Thyroid gland (tissue), 4 donors: ENCODE results near the gene SFSWAP. TPM values are rescaled to one million over a fixed set of nuclear protein-coding genes. Genes with fewer than 3 reads are reported as not detected.

Source experiments
- DNase-seq, 2 donors: peaks; one replicate each; pipeline ENCODE4 v3.0.0-alpha.2; 2019
- H3K27ac ChIP-seq, 3 donors: fragments of 200-600 bp; sonication (generic); 1 replicate in 2 of 3; 2 replicates in 1 of 3; pipeline ENCODE4 v1.5.1; 2016 to 2019; ENCODE audit warnings: mild to moderate bottlenecking in 1 of 3, moderate library complexity in 1 of 3
- H3K27me3 ChIP-seq: fragments of 200-600 bp; sonication (generic); one replicate; pipeline ENCODE4 v1.5.1; 2019
- H3K36me3 ChIP-seq, 2 donors: fragments of 200-600 bp; sonication (generic); one replicate each; pipeline ENCODE4 v1.5.1; 2016 to 2019
- H3K4me1 ChIP-seq, 2 donors: fragments of 200-600 bp; sonication (generic); one replicate each; pipeline ENCODE4 v1.5.1; 2017 to 2019
- H3K4me3 ChIP-seq, 3 donors: fragments of 200-600 bp; sonication (generic); replicated peaks in 1 of 3; 1 replicate in 2 of 3; 2 replicates in 1 of 3; pipeline ENCODE4 v1.5.1; 2016; ENCODE audit warnings: mild to moderate bottlenecking in 1 of 3
- H3K9me3 ChIP-seq: fragments of 200-600 bp; sonication (generic); one replicate; pipeline ENCODE4 v1.5.1; 2017
- CTCF ChIP-seq, 6 experiments: fragments of 200-600 bp in 3 of 6; fragments of 450-650 bp in 3 of 6; sonication (generic) in 3 of 6; IDR thresholded peaks; one replicate each; pipeline ENCODE4 v1.5.1; 2016 to 2019; ENCODE audit warnings: antibody characterized with exemption in 6 of 6, mild to moderate bottlenecking in 2 of 6, inconsistent platforms in 1 of 6, moderate library complexity in 1 of 6
- POLR2A ChIP-seq, 2 donors: fragments of 450-650 bp; IDR thresholded peaks; one replicate each; pipeline ENCODE4 v1.6.1; 2017; ENCODE audit warnings: antibody characterized with exemption in 2 of 2, mild to moderate bottlenecking in 2 of 2, moderate library complexity in 1 of 2
- WGBS, 2 donors: methylation state at CpG; one replicate each; pipeline ENCODE4 v1.1.5; 2017; 5-methylcytosine and 5-hydroxymethylcytosine counted together
- intact Hi-C: fragments of 100-400 bp; cut with DNase I; formaldehyde crosslinking; loops from one replicate; pipeline ENCODE4 v1.15.1; 2023
- small RNA-seq: library from RNA; depleted of rRNA; stranded (forward); fragments of <200 nt; gene quantifications from one replicate; pipeline ENCODE3, GENCODE V24; 2016
- total RNA-seq, 4 donors: library from RNA; depleted of rRNA; stranded (reverse); fragments of >200 nt; gene quantifications; one replicate each; pipeline ENCODE4 v1.2.3, GENCODE V29; 2016

SFSWAP gene
- total RNA-seq, 4 donors from 2014 or later, result 36.4 to 50.8 (median 42.6) TPM

GRCh38 chr12:131844140-131844539, 133.2 kb downstream of the SFSWAP start:
- WGBS, 2 donors, result 89 to 93% methylated on average over 9 of the region's 11 CpGs
- Histone ChIP-seq H3K27ac (no peak overlapping the region), H3K27me3 (no peaks in the 10 kb centered on the region), H3K36me3 (no peaks in the 10 kb centered on the region), H3K9me3 (no peaks in the 10 kb centered on the region), H3K4me3 (no peak overlapping the region), H3K4me1 (no peaks in the 10 kb centered on the region)
- TF ChIP-seq POLR2A (IDR thresholded peaks at IDR 0.05), result no peak
- no peak for TF ChIP-seq CTCF (IDR thresholded peaks at IDR 0.05)
- no peak for DNase-seq
- intact Hi-C loops, result no loop called here

GRCh38 chr12:131844656-131845055, 133.8 kb downstream of the SFSWAP start:
- intact Hi-C loops, result no loop called here
- 95 to 96% methylated on average over 21 to 25 of the region's 25 CpGs for WGBS, 2 donors
- TF ChIP-seq POLR2A (IDR thresholded peaks at IDR 0.05) (no peak), CTCF (IDR thresholded peaks at IDR 0.05) (no peak)
- no peaks in the 10 kb centered on the region for H3K27me3 ChIP-seq
- no peaks in the 10 kb centered on the region for H3K9me3 ChIP-seq
- H3K27ac ChIP-seq, result no peak overlapping the region
- H3K4me3 ChIP-seq, result no peak overlapping the region
- no peaks in the 10 kb centered on the region for H3K4me1 ChIP-seq
- no peak for DNase-seq
- H3K36me3 ChIP-seq, result no peaks in the 10 kb centered on the region

- intact Hi-C loops, result no loop called here
- no peaks in the 10 kb centered on the region for H3K4me1 ChIP-seq
- H3K27me3 ChIP-seq, result no peaks in the 10 kb centered on the region
- no peak overlapping the region for H3K4me3 ChIP-seq
- 87 to 94% methylated on average over 6 to 21 of the region's 29 CpGs for WGBS, 2 donors
- no peak for TF ChIP-seq POLR2A (IDR thresholded peaks at IDR 0.05)
- H3K36me3 ChIP-seq, result no peaks in the 10 kb centered on the region
- DNase-seq, result no peak
- H3K27ac ChIP-seq, result no peak overlapping the region
- H3K9me3 ChIP-seq, result no peaks in the 10 kb centered on the region
Measured at GRCh38 chr12:131845121-131845520, 134.2 kb downstream of the SFSWAP start.

GRCh38 chr12:131847456-131847855, 136.6 kb downstream of the SFSWAP start:
- intact Hi-C loops, result no loop called here
- no peak for DNase-seq
- Histone ChIP-seq H3K36me3 (no peaks in the 10 kb centered on the region), H3K27ac (no peak overlapping the region), H3K4me1 (no peaks in the 10 kb centered on the region), H3K27me3 (no peaks in the 10 kb centered on the region), H3K9me3 (no peaks in the 10 kb centered on the region), H3K4me3 (no peak overlapping the region)
- TF ChIP-seq POLR2A (IDR thresholded peaks at IDR 0.05) (no peak), CTCF (IDR thresholded peaks at IDR 0.05) (no peak)
- 76 to 90% methylated on average over 7 to 9 of the region's 10 CpGs for WGBS, 2 donors

- 90 to 91% methylated on average over 24 of the region's 24 CpGs for WGBS, 2 donors
- no peaks in the 10 kb centered on the region for H3K9me3 ChIP-seq
- no peak for TF ChIP-seq POLR2A (IDR thresholded peaks at IDR 0.05)
- no peak for TF ChIP-seq CTCF (IDR thresholded peaks at IDR 0.05)
- H3K4me1 ChIP-seq, result no peaks in the 10 kb centered on the region
- no peak overlapping the region for H3K27ac ChIP-seq
- H3K36me3 ChIP-seq, result no peaks in the 10 kb centered on the region
- DNase-seq, result no peak
- H3K27me3 ChIP-seq, result no peaks in the 10 kb centered on the region
- no peak overlapping the region for H3K4me3 ChIP-seq
- intact Hi-C loops, result no loop called here
Measured at GRCh38 chr12:131848753-131849152, 137.9 kb downstream of the SFSWAP start.

Small RNA genes lying within 50 kb of the gene (small RNA-seq; reads per million reads assigned to genes)
- gene RNA5SP377, result not detected
- not detected for gene RNA5SP378
- gene RNU6-1017P, result not detected

Other genes with a start within 250 kb of the SFSWAP start
- gene MMP17, start 117.3 kb downstream of the SFSWAP start, total RNA-seq, result 10 to 100 TPM in 1 of 4 donors, 1 to 10 TPM in 2, under 1 TPM in 1; 0.38 to 10.1 (median 4.1) TPM
- 10 to 100 TPM; 21.1 to 27.7 (median 21.7) TPM for gene ULK1, start 183.5 kb downstream of the SFSWAP start, total RNA-seq
- 10 to 100 TPM; 10.9 to 23.6 (median 16.4) TPM for gene PUS1, start 218.2 kb downstream of the SFSWAP start, total RNA-seq
- 10 to 100 TPM; 22.1 to 51.8 (median 25.4) TPM for gene EP400, start 238.9 kb downstream of the SFSWAP start, total RNA-seq